ENCODE data around the gene MMP20.

The MMP20 gene

GRCh38 chr11:102655547-102655946 is 30.4 kb upstream of the MMP20 start:
- no peak for TF ChIP-seq CTCF (IDR thresholded peaks at IDR 0.05)

GRCh38 chr11:102654761-102655160 is 29.6 kb upstream of the MMP20 start:
- no peak for TF ChIP-seq CTCF (IDR thresholded peaks at IDR 0.05)

GRCh38 chr11:102653744-102654291 is 28.7 kb upstream of the MMP20 start:
- TF ChIP-seq CTCF (IDR thresholded peaks at IDR 0.05): no peak

DNA sequence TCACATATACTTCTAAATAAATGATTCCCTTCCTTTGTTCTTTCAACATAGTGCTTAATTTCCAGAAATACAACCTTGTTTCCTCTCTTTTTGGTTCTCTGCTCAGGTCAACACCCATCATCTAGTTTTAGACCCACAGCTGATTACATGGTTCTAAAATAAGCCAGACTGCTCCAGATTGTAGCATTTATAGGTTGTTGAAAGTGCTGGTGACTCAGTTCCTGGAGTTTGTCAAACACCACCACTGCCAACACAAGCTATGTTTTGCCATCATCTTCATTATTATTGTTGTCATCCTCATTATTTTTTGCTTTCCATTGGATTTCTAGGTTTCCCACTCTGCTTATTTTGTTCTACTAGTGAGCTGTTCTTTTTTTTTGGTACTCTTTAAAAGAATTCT is 22.3 kb upstream of the MMP20 start:
- TF ChIP-seq CTCF (IDR thresholded peaks at IDR 0.05): no peak

DNA sequence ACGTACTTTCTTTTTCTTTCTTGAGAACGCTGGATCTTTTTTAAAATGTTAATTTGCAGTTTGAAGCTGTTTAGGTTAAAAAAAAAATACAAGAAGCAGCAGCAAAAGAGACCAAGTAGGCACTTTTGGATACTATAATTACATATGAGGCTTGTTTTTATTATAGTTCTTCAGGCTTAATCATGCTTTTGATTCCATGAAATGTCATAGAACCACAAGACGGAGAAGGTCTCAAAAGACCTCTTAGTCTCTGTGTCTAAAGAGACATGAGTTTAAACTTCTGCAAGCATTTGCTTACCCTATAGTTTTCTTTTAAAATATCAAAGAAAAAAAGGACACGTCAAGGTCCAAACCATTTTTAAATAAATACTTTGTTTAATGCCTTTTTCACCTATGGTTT is 18.8 kb upstream of the MMP20 start:
- no peak for TF ChIP-seq CTCF (IDR thresholded peaks at IDR 0.05)

GRCh38 chr11:102640946-102641345 is 15.8 kb upstream of the MMP20 start:
- TF ChIP-seq CTCF (IDR thresholded peaks at IDR 0.05): no peak

- no peak for TF ChIP-seq CTCF (IDR thresholded peaks at IDR 0.05)
Observed at GRCh38 chr11:102639656-102640055, 14.5 kb upstream of the MMP20 start.

- no peak for TF ChIP-seq CTCF (IDR thresholded peaks at IDR 0.05)
Observed at GRCh38 chr11:102637731-102638130, 12.6 kb upstream of the MMP20 start.
